Measurements from ENCODE around the gene SLC25A41.

- TF ChIP-seq ASH2L (IDR thresholded peaks at IDR 0.05; ENCODE audit: low read length) (no peak), ATF2 (IDR thresholded peaks at IDR 0.05; ENCODE audit: low read length) (no peak), BRCA1 (IDR thresholded peaks at IDR 0.05; ENCODE audit: low read depth, low read length) (no peak), E2F6 (IDR thresholded peaks at IDR 0.05) (no peak)
Observed at GRCh38 chr19:6417713-6418561, 15.6 kb downstream of the SLC25A41 start.

Data from H1 (cell line).